HCT116 (cell line): ENCODE measurements around the gene FGF22.

Experiments used
- CTCF ChIP-seq, 3 experiments: fragments of 200-600 bp in 1 of 3; sonication (generic) in 1 of 3; IDR thresholded peaks in 2 of 3; conservative IDR thresholded peaks in 1 of 3; 2 replicates each; pipeline ENCODE4 v1.5.1; 2012 to 2017; ENCODE audit warnings: low read depth in 2 of 3, low read length in 2 of 3, antibody characterized with exemption in 1 of 3, borderline replicate concordance in 1 of 3, control low read depth in 1 of 3, mild to moderate bottlenecking in 1 of 3, mixed read lengths in 1 of 3, mixed run types in 1 of 3, moderate library complexity in 1 of 3; ENCODE audit not compliant: insufficient read depth in 1 of 3
- MAX ChIP-seq: IDR thresholded peaks from 2 replicates; pipeline ENCODE4 v1.6.1; 2012
- POLR2A ChIP-seq: IDR thresholded peaks from 2 replicates; pipeline ENCODE4 v1.7.0; 2011; ENCODE audit warnings: borderline replicate concordance; ENCODE audit not compliant: insufficient read depth, insufficient read length; ENCODE audit errors: extremely low read depth
- RAD21 ChIP-seq: IDR thresholded peaks from 2 replicates; pipeline ENCODE4 v1.6.1; 2012; ENCODE audit warnings: low read depth, mild to moderate bottlenecking
- REST ChIP-seq: IDR thresholded peaks from 2 replicates; pipeline ENCODE4 v1.6.1; 2012; ENCODE audit warnings: low read depth

GRCh38 chr19:634975-635652, 4.6 kb upstream of the FGF22 start:
- no peak for TF ChIP-seq RAD21
- no peak for TF ChIP-seq CTCF (IDR thresholded peaks at IDR 0.05 in 2 of 3, conservative IDR thresholded peaks at IDR 0.05 in 1 of 3; ENCODE audit: borderline replicate concordance in 1 of 3, insufficient read depth in 1 of 3, low read depth in 2 of 3, low read length in 2 of 3)
- TF ChIP-seq POLR2A = no peak
- no peak for TF ChIP-seq REST
- no peak for TF ChIP-seq MAX
